DND-41 (cell line): ENCODE data around the gene TOMM40.

Experiments used
- EZH2 ChIP-seq: IDR thresholded peaks from 3 replicates; pipeline ENCODE4 v1.6.1; 2012; ENCODE audit warnings: borderline replicate concordance, low read depth, mild to moderate bottlenecking, moderate library complexity, low read length, inconsistent platforms; ENCODE audit not compliant: severe bottlenecking
- TF ChIP-seq, protein P1 (sequence below): IDR thresholded peaks from 2 replicates; pipeline ENCODE4 v1.5.1; 2012; ENCODE audit warnings: borderline replicate concordance, low read length, moderate library complexity, mild to moderate bottlenecking; ENCODE audit not compliant: poor library complexity, severe bottlenecking; ENCODE audit errors: extremely low read depth

DNA sequence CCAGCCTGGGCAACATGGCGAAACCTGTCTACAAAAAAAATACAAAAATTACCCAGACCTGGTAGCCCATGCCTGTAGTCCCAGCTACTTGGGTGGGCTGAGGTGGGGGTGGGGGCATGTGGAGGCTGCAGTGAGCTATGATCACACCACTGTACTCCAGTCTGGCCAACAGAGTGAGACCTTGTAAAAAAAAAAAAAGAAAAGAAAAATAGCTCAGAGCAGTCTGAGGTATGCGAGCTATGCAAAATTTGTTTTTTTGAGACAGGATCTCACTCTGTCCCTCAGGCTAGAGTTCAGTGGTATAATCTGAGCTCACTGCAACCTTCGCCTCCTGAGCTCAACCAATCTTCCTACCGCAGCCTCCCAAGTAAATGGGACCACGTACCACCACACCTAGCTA lies 7.1 kb upstream of the TOMM40 start:
- TF ChIP-seq, protein P1, sequence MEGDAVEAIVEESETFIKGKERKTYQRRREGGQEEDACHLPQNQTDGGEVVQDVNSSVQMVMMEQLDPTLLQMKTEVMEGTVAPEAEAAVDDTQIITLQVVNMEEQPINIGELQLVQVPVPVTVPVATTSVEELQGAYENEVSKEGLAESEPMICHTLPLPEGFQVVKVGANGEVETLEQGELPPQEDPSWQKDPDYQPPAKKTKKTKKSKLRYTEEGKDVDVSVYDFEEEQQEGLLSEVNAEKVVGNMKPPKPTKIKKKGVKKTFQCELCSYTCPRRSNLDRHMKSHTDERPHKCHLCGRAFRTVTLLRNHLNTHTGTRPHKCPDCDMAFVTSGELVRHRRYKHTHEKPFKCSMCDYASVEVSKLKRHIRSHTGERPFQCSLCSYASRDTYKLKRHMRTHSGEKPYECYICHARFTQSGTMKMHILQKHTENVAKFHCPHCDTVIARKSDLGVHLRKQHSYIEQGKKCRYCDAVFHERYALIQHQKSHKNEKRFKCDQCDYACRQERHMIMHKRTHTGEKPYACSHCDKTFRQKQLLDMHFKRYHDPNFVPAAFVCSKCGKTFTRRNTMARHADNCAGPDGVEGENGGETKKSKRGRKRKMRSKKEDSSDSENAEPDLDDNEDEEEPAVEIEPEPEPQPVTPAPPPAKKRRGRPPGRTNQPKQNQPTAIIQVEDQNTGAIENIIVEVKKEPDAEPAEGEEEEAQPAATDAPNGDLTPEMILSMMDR = no peak
- no peak for TF ChIP-seq EZH2
